Neural cell (in vitro differentiated cells): Measurements from ENCODE around the gene DYNLT5. TPM values are rescaled to one million over a fixed set of nuclear protein-coding genes. Genes with fewer than 3 reads are reported as not detected.

ENCODE experiments used
- H2AFZ ChIP-seq: fragments of 200-600, 300-800 bp; sonication (generic), shearing (Covaris generic); 2 replicates; pipeline ENCODE4 v1.6.0; 2014; ENCODE audit warnings: low read depth, mild to moderate bottlenecking, antibody characterized with exemption, low read length, moderate library complexity
- H3F3A ChIP-seq: fragments of 200-600 bp; shearing (Covaris generic); 2 replicates; pipeline ENCODE4 v1.6.1; 2016; ENCODE audit warnings: mild to moderate bottlenecking, moderate library complexity, mixed read lengths, antibody characterized with exemption, low read length; ENCODE audit not compliant: insufficient read depth, poor library complexity, severe bottlenecking
- H3K27ac ChIP-seq: fragments of 200-600, 300-800 bp; sonication (generic), shearing (Covaris generic); 2 replicates; pipeline ENCODE4 v1.5.1; 2014; ENCODE audit warnings: mild to moderate bottlenecking, low read length, moderate library complexity
- H3K27me3 ChIP-seq: fragments of 300-800, 200-600 bp; sonication (generic), shearing (Covaris generic); 2 replicates; pipeline ENCODE4 v1.6.0; 2014; ENCODE audit warnings: mild to moderate bottlenecking, low read depth, low read length, moderate library complexity; ENCODE audit not compliant: insufficient read depth
- H3K36me3 ChIP-seq: fragments of 300-800, 200-600 bp; sonication (generic), shearing (Covaris generic); 2 replicates; pipeline ENCODE4 v1.5.1; 2014; ENCODE audit warnings: mild to moderate bottlenecking, antibody characterized with exemption, low read length, moderate library complexity; ENCODE audit not compliant: insufficient read depth
- H3K4me2 ChIP-seq: fragments of 300-800, 200-600 bp; sonication (generic), shearing (Covaris generic); 2 replicates; pipeline ENCODE4 v1.6.0; 2014; ENCODE audit warnings: mild to moderate bottlenecking, low read length
- H3K4me3 ChIP-seq: fragments of 300-800, 200-600 bp; sonication (generic), shearing (Covaris generic); 2 replicates; pipeline ENCODE4 v1.5.1; 2014; ENCODE audit warnings: mild to moderate bottlenecking, low read length, moderate library complexity
- H3K79me2 ChIP-seq: fragments of 200-600 bp; shearing (Covaris generic); replicated peaks from 2 replicates; pipeline ENCODE4 v1.6.0; 2014; ENCODE audit warnings: mild to moderate bottlenecking, low read length, moderate library complexity; ENCODE audit not compliant: insufficient read depth
- H3K9ac ChIP-seq: fragments of 300-800, 200-600 bp; sonication (generic), shearing (Covaris generic); 2 replicates; pipeline ENCODE4 v1.6.1; 2016; ENCODE audit warnings: mild to moderate bottlenecking, low read length, mixed read lengths
- H3K9me2 ChIP-seq: fragments of 200-600 bp; shearing (Covaris generic); 2 replicates; pipeline ENCODE4 v1.6.1; 2016; ENCODE audit warnings: mild to moderate bottlenecking, low read length, mixed read lengths; ENCODE audit not compliant: insufficient read depth
- H3K9me3 ChIP-seq: fragments of 200-600, 300-800 bp; sonication (generic), shearing (Covaris generic); 2 replicates; pipeline ENCODE4 v1.6.1; 2016; ENCODE audit warnings: mild to moderate bottlenecking, mixed run types, low read length, moderate library complexity, mixed read lengths
- H4K20me1 ChIP-seq: fragments of 200-600 bp; shearing (Covaris generic); 2 replicates; pipeline ENCODE4 v1.6.1; 2016; ENCODE audit warnings: mild to moderate bottlenecking, mixed run types; ENCODE audit not compliant: insufficient read depth
- CTCF ChIP-seq: fragments of 450-650 bp; IDR thresholded peaks from 2 replicates; pipeline ENCODE4 v1.5.1; 2014; ENCODE audit warnings: antibody characterized with exemption, mild to moderate bottlenecking, moderate library complexity; ENCODE audit not compliant: poor library complexity, severe bottlenecking
- EP300 ChIP-seq: fragments of 450-650 bp; conservative IDR thresholded peaks from 2 replicates; pipeline ENCODE4 v1.6.1; 2014; ENCODE audit warnings: antibody characterized with exemption, mild to moderate bottlenecking, moderate library complexity; ENCODE audit not compliant: poor library complexity, severe bottlenecking
- EZH2 ChIP-seq: fragments of 200-600, 300-800 bp; shearing (Covaris generic), sonication (generic); IDR thresholded peaks from 2 replicates; pipeline ENCODE4 v1.6.1; 2014; ENCODE audit warnings: antibody characterized with exemption, low read length, borderline replicate concordance, mild to moderate bottlenecking; ENCODE audit not compliant: insufficient read depth, poor library complexity, severe bottlenecking
- MXI1 ChIP-seq: fragments of 450-650 bp; conservative IDR thresholded peaks from 2 replicates; pipeline ENCODE4 v1.6.1; 2014; ENCODE audit warnings: antibody characterized with exemption, mild to moderate bottlenecking; ENCODE audit not compliant: poor library complexity, severe bottlenecking
- POLR2AphosphoS5 ChIP-seq: IDR thresholded peaks from 2 replicates; pipeline ENCODE4 v1.6.1; 2012
- RAD21 ChIP-seq: fragments of 450-650 bp; conservative IDR thresholded peaks from 2 replicates; pipeline ENCODE4 v1.6.1; 2014; ENCODE audit warnings: antibody characterized with exemption, mild to moderate bottlenecking, moderate library complexity
- REST ChIP-seq: IDR thresholded peaks from 2 replicates; pipeline ENCODE4 v1.6.1; 2012; ENCODE audit warnings: borderline replicate concordance
- SMC3 ChIP-seq: fragments of 450-650 bp; conservative IDR thresholded peaks from 2 replicates; pipeline ENCODE4 v1.6.1; 2014; ENCODE audit warnings: antibody characterized with exemption, mild to moderate bottlenecking, moderate library complexity; ENCODE audit not compliant: poor library complexity
- TAF1 ChIP-seq: IDR thresholded peaks from 2 replicates; pipeline ENCODE4 v1.6.1; 2012; ENCODE audit warnings: low read depth
- polyA plus RNA-seq: library from polyadenylated mRNA; depleted of rRNA; stranded (reverse); fragments of >200 nt; gene quantifications from 2 replicates; pipeline ENCODE4 v1.2.3, GENCODE V29; 2014

DYNLT5 gene
- polyA plus RNA-seq, 1 donor from 2014 or later, result not detected

- Histone ChIP-seq H3K4me2 (no peak overlapping the region), H3K27me3 (peaks cover 21% of the 10 kb centered on the region), H3K9me3 (no peaks in the 10 kb centered on the region), H3K9me2 (no peaks in the 10 kb centered on the region), H3K9ac (no peak overlapping the region), H2AFZ (no peak overlapping the region), H3F3A (no peaks in the 10 kb centered on the region), H3K36me3 (no peaks in the 10 kb centered on the region), H3K27ac (no peak overlapping the region), H3K4me3 (peak overlapping the region; percentile 58), H4K20me1 (no peaks in the 10 kb centered on the region), H3K79me2 (no peaks in the 10 kb centered on the region)
- no peak for TF ChIP-seq TAF1
- no peak for TF ChIP-seq SMC3
- no peak for TF ChIP-seq MXI1
- no peak for TF ChIP-seq POLR2AphosphoS5
- TF ChIP-seq RAD21, result no peak
- no peak for TF ChIP-seq EP300
- TF ChIP-seq EZH2, result no peak
- no peak for TF ChIP-seq CTCF
- TF ChIP-seq REST, result no peak
Observed at GRCh38 chr1:66752671-66753371, 562 bp downstream of the DYNLT5 start.

GRCh38 chr1:66757722-66758240 is 5.5 kb downstream of the DYNLT5 start:
- Histone ChIP-seq H3K4me2 (no peak overlapping the region), H3K36me3 (no peaks in the 10 kb centered on the region), H3K4me3 (no peak overlapping the region), H2AFZ (no peak overlapping the region), H3K79me2 (no peaks in the 10 kb centered on the region), H3K9me3 (no peaks in the 10 kb centered on the region), H4K20me1 (no peaks in the 10 kb centered on the region), H3K27me3 (peaks cover 6% of the 10 kb centered on the region), H3K9ac (no peak overlapping the region), H3K27ac (no peak overlapping the region), H3K9me2 (no peaks in the 10 kb centered on the region), H3F3A (no peaks in the 10 kb centered on the region)
- no peak for TF ChIP-seq CTCF
- TF ChIP-seq REST, result no peak
- no peak for TF ChIP-seq POLR2AphosphoS5
- TF ChIP-seq RAD21, result no peak
- no peak for TF ChIP-seq SMC3
- TF ChIP-seq EP300, result no peak
- TF ChIP-seq EZH2, result no peak
- TF ChIP-seq TAF1, result no peak
- no peak for TF ChIP-seq MXI1
